UCSD-AML1 (cell line): ENCODE measurements around the gene INAFM2.

Experiments used
- DNase-seq: peaks from one replicate; lab custom pipeline; 2025; ENCODE audit not compliant: unreplicated experiment; lab: John Stamatoyannopoulos, UW

INAFM2 gene

DNA sequence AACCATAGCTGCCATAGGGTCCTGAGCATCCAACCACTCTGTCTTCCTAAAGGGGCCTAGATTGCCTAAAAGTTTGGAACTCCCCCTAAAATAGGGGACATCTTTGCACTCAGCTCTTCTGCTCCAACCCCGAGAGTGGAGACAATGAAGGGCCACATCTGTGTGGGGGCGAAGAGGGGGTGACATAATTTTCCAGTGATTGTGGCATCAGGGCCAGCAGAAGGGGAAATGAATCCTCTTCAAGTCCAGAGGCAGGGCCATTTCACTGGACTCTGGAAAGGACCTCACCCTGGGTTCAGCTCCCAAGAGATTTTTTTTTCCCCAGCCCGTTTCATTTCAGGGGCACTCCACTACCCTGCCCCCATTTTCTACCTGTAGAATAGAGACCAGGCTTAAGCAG, 36.0 kb upstream of the INAFM2 start:
- DNase-seq = no peak

DNA sequence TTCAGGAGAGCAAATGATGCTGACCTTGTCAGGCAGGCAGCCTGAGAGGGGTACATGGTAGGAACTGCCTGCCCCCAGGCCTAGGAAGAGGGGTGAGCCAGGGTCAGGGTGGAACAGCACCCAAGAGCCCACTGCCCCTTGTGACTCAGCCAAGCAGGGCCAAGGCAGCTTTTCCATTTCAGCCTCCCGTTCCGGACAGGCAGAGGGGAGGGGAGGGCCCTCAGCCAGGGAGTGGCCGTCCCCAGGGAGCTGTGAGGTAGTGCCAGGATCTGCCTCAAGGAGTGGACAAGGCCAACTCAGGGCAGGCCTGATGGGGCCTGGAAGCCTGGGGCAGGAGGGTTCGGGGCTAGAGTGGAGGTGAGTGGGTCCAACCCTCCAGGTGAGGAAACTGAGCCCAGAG, 35.5 kb upstream of the INAFM2 start:
- DNase-seq = no peak

DNA sequence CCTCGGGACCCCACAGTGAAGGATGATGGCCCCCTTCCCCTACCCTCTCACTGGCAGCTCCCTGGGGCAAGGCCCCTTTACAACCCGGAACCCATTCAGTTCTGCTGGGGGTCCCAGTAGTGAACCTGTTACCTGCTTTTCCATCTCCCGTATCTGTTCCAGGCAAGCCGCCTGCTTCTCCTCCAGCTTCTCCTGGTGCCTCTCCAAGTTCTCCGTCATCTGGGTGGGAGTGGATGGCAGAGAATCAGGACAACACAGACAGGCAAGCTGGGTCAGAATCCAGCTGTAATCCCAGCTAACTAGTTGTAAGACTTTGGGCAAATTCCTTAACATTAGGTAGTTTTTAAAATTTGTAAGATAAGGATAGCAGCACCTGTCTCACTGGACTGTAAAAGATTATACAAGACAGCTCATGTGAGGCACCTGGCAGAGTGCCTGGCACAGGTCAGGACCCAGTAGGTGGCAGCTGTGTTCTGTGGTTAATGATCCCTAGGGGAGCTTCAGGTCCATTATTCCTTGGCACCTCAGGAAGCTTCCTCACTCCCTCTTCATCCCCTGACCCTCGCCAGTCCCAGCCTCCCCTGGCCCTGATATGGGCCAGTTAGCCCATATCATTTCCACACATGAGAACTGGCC, 34.2 kb upstream of the INAFM2 start:
- no peak for DNase-seq

DNA sequence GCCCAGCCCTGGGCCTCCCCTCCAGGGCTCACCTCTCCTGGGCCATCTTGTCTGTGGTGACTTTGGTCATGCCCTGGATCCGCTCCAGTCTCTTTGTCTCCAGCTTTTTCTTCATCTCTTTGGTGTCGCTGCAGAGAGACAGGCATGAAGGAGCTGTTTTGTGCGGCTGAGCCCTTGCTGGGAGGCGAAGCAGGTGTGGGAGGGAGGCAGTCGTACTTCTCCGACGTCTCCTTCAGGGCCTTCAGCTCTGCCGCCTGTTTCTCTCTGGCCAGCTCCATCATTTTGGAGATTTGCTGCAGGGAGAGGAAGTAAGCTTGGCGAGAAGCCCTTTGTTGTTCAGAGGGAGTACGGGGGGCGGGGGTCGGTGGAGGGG, 33.0 kb upstream of the INAFM2 start:
- no peak for DNase-seq

DNA sequence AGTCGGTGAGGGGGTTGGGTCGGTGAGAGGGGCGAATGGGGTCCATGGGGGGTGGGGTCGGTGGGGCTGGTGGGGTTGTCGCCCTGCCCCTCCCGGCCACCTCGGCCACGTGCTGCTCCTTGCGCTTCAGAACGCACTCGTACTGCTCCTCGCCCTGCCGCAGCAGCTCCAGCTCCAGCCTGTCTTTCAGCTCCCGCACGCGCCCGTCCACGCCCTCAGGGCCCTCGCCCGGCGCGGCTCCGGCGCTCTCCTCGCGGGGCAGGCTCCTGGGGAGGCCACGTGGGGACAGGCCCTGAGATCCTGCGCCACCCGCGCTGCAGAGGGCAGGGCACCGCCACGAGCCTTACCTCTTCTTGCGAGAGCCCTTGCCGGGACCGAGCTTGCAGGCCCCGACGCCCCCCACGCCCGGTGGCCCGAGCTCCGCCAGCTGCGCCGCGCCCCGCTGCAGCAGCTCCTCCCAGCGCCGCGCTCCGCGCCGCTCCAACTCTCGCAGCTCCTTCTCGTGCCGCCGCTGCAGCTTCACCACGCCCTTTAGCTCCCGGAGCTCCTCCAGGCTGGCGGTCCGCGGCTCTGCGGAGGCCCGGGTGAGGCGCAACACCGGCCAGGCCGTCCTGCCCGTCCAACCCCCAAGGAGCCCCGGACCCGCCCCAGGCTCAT, 32.4 kb upstream of the INAFM2 start:
- no peak for DNase-seq

DNA sequence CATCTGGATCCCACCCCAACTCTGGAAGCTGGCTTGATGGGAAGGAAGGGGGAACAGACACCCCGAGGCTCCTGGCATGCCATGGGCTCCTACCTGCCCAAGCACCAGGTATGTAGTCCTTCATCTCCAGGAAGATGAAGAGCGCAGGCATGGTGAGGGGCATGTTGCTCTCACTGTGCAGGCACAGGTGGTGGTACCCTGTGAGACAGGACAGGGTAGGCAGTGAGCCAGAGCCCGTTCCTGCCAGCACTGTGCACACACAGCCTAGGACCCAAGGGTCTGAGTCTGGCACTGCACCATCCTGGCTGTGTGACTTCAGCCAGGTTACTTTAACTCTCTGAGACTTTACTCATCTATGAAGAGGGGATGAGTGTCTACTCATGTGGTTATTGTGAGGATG, 31.2 kb upstream of the INAFM2 start:
- DNase-seq = no peak

DNA sequence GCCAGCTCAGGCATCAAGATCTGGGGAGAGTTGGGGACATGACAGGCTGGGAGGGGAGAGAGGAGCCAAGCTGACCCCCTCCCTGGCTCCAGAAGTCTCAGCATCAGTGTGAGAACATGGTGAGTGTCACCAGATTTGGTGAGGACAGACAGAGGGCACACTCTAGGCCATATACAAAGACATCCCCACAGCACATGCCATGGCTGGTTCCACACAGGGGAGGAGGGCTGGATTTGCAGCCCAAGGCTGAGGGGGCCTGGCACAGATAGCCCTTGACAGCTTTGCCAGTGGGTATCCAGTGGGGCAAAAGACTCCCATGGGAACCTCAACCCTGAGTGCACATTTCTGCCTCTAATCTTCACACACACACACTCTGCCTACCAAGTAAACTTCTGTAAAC, 30.5 kb upstream of the INAFM2 start:
- no peak for DNase-seq

DNA sequence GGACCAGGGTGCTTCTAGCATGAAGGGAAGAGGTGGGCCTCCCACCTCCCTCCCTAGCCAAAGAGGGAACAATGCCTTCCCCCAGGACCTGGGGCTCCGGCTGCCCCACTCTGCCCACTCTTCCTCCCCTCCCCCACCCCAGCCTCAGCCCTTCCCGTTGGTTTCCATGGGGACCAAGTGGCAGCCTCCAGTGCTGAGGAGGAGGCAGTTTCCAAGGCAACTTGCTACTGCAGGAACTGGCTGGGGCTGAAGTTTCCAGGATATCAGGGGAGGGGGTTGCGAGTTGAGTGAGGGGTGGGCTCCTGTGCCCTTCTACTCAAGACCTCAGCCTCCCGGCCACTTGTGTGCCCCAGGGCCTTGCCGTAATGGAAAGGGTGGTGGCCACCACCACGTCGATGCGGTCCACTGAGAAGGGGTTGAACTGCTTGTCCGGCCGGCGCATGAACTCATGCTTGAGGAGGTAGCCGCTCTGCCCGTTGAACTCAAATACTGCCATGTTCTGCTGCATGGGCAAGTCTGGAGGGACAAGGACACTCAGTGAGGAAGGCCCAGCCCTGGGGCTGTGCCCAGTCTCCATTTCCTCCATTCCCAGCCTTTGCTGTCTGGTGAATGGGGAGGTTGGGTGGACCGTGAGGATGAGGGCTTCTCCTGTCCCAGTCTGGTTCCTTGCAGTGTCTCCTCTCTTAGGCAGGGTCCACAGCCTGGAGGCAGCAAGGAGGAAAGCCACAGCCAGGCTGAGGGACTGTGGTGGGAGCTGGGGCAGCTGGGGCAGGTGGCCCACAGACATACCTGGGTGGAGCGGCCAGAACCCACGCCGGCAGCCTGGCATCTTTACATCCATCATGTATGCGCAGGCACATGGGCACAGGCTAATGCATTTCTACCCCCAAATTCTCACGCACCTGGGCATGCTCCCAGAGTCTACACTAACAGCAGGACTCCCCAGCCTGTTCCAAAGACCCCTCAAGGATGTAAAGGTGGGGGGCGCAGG, 29.3 kb upstream of the INAFM2 start:
- DNase-seq = no peak

DNA sequence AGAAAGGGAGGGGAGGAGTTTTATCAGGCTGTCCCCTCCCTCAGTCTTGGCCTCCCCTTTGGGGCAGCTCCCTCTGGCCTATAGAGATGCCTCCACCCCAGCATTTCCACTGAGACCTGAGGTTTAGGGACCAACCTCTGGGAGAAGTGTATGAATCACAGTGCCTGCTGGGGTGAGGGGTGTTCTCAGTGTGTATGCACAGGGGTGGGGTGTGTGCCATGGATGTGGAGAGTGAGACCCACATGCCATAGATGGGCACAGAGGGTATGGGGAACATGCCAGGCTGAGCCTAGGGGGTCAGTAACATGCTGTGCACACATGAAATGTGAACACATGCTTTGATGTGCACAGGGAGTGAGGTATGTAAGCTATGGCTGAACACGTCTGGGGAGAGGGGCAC, 28.2 kb upstream of the INAFM2 start:
- DNase-seq = no peak

DNA sequence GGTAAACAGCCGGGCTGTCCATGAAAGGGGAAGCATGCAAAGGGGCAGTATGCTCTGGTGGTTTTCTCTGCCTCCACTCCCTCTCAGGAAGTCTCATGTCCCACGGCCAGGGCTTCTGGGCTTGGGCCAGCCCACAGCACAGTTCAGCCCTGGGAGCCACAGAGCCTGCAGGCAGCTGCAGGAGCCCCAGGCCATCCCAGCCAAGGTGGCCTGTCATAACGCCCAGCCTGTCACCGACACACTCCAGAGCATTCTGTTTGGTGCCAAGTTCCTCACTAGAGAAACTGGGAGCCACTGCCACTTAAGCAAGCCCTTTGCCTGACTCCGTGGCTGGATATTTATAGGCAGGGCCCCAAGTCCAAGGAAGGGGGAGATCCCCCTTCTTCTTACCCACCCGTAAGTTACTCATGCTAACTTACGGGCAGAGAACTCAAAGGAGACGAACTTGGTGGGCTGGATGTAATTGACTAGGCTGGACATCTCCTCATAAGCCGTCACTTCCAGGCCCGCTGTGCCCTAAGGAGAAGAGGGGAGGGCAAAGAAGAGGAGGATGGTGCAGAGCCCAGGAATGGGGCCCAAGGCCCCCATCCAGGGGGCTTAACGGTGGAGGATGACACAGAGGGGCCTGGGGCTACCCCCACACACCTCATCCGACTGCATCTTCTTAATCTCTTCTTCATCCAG, 27.5 kb upstream of the INAFM2 start:
- no peak for DNase-seq

DNA sequence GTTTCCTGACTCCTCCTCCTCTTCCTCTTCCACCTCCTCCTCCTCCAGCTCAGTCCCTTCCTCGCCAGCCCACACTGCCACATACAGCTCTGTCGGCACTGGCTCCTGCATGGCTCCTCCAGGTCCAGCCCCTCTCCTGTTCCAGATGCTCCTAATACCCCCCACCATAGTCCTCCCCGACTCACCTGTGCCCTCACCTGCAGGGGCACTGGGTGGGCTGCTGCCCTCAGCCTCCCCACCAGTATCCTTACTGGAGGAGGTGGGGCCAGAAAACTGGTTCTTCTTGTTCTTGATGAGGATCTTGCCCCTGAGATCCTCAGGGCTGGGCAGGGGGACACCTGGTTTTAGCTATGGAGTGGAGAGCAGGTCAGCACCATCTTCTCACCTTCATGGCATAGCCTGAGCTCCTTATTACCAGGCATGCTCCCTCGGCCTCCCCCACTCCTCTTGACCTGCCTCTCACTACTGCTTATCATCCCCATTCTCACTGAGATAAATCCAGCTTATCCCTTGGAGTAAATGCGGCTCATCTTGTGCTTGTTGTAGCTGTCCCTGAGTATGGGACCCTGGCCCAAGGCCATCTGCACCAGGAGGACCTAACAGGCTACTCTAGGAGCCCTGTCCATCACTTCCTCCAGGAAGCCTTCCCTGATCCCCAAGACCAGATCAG, 26.8 kb upstream of the INAFM2 start:
- no peak for DNase-seq

DNA sequence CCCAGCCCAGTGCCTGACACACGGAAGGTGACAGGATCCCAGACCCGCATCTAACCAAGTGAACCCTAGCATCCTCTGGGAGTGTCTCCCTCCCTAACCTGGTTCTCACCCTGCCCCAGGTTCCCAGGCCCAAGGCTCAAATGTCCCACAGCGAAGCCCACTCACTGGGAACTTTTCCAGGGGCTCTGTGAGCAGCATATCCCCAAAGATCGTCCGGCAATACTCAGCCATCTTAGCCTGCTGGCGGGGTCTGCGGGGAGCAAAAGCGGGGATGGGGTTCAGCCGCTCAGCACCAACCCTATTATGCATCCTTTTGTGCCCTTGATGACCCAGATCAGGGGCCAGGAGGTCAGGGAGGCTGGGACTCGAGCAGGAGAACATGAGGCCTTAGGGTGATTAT, 26.1 kb upstream of the INAFM2 start:
- DNase-seq = no peak

DNA sequence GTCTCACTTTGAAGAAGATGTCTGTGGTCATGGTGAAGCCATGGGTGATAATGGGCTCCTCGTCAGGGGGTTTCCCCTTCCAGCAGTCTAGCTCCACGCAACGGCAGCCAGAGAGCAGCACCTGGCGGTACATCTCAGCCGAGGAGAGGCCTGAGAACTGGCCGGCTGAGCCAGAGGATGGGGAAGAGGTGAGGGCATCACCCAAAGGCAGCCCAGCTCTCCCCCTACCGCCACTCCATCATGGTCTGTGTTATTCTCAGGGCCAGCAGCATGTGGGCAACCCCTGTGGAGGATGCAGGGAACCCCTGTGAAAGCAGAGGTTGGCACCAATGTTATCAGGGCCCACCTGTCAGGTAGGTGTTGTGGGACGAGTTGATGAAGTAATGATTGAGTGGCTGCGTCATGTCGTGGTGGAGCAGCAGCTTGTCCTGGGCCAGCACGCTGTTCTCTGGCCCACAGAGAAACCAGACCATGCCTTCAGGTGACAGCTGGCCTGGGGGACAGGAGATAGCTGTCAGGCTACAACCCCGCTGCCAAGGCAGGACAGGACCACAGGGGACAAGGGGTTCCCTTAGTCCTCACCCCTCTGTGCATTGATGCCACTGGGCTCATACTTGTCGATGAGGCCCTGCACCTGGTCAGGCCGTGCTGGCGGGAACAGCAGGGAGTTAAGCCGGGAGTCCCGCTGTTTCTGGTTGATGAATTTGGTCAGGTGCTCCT, 25.1 kb upstream of the INAFM2 start:
- DNase-seq = no peak

DNA sequence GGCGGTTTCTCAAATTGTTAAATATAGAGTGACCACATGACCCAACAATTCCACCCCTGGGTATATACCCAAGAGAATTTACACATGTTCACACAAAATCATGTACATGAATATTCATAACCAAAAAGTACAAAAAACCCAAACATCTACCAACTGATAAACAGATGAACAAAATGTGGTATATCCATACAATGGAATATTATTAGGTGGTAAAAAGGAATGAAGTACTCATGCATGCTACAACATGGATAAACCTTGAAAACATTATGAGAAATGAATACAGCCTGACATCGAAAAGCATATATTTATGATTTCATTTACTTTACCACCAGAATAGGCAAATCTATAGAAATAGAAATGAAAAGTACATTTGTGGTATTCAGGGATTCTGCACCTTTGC, 23.1 kb upstream of the INAFM2 start:
- DNase-seq = no peak

DNA sequence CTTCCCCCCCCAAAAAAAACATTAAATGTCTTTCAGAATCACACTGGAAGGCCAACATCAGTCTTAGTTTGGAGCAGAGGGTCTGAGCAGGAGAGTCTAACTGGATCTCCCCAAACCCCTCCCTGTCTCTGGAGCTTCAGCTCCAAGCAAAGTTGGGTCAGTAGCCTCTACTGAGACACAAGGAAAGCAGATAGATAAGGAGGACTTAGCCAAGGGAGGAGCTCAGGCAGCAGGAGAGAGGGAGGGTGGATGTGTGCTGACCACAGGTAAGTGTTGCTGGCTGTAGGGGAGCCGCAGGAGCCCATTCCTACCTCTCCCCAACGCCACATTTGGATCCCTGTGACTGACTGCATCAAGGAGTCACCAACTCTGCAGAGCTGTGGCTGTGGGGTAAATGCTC, 22.7 kb upstream of the INAFM2 start:
- no peak for DNase-seq

DNA sequence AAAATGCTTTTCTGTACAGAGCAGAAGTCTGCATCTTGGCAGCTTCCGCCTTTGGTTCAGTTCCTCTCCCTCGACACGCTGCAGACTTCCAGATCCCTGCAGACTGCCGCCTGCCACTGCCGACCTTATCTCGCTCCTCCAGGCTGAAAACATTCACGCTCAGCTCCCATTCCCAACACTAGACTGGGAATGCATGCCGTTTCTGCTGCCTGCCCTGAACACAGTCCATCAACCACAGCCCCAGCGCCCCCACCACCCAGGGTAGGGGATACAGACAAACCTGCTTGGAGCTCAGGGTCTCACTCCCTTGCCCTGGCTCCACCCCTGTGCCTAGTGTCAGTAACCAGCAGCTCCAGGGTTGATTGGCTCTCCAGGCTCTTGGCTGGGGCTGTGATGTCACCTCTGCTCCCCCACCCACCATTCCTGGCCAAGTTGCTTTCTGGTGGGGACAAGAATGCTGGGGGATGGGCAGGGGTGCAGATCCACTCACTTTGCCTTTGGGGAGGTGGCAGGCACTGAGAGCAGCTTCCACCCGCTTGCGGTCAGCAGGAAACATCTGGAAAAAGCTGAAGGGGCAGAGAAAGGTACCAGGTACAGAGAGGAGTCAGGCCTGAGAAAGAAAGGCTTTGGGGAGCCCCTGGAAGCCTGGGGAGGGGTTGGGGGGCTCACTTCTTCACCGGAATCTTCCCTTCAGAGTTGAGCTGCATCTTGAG, 21.9 kb upstream of the INAFM2 start:
- DNase-seq = no peak

DNA sequence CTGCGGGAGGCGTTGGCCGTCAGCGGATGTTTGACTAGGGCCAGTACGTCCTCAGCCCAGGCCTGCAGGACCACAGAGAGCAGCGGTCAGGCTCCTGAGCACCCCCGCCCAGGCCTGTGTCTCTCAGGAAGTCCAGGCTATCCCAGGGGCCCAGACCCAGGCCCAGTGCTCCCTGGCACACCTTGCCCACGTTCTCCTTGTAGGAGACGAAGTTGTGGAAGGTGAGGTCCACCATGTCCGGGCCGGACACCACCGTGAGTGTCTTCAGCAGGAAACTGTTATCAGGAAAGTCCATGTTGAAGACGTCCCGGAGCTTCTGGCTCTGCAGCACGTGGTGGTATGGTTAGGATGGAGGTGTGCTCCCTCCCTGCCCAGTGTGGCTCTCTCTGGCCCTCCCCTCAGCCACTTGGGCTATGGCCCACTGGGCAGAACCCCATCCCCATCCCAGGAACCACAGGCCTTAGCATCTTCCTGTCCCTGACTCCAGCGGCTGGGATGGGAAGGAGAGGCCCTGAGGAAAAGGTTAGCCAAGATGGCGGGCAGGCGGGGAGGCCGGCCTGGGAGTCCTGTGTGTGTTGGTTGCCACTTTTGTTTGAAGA, 21.1 kb upstream of the INAFM2 start:
- no peak for DNase-seq

DNA sequence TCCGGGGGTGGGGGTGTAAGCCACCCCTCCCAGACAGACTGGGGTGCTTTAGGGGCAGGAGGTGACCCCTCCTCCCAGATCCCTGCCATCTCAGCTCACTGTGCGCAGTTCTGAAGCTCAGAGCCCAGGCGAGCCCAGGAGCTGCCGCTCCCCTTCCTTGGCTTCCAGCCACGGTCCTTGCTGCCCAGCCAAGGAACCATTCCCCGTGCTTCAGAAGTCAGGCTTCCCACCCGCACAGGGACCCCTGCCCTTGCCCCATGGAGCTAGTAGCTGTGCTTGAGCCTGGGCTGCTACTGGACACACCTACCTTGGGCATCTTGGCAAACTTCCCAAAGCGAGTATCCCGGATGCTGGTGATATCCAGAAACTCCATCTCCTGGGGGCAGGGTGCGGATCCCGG, 20.5 kb upstream of the INAFM2 start:
- no peak for DNase-seq

DNA sequence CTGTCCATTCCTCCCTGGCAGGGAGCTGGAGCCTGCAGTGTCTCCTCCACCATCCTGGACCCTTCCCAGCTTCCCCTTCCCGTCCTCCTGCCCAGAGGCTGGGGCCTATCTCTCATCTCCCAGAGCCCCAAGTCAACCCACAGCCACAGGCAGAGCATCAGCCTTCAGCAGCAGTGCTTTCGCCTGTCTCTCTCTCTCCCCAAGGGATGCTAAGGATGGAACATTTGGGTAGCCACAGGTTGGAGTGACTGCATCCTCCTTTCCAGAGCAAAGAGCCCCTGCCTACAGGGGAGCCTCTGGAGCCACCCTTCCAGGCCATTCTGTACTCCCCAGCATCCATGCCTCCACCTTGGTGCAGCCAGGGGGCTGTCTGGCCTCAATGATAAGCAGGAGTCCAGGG, 19.9 kb upstream of the INAFM2 start:
- no peak for DNase-seq
